A172 (cell line): Measurements from ENCODE around the gene SEC14L2. TPM values are rescaled to one million over a fixed set of nuclear protein-coding genes. Genes with fewer than 3 reads are reported as not detected.

ENCODE experiments used
- DNase-seq: peaks from one replicate; pipeline ENCODE4 v3.0.0-alpha.2; 2015; ENCODE audit warnings: low spot score
- total RNA-seq: library from RNA; depleted of rRNA; stranded (reverse); fragments of >200 nt; shearing (Covaris generic); gene quantifications from 2 replicates; pipeline ENCODE4 v1.2.3, GENCODE V29; 2014; rRNA removed

Gene SEC14L2
- 5.4 and 11.8 TPM in 2 replicates for total RNA-seq

DNA sequence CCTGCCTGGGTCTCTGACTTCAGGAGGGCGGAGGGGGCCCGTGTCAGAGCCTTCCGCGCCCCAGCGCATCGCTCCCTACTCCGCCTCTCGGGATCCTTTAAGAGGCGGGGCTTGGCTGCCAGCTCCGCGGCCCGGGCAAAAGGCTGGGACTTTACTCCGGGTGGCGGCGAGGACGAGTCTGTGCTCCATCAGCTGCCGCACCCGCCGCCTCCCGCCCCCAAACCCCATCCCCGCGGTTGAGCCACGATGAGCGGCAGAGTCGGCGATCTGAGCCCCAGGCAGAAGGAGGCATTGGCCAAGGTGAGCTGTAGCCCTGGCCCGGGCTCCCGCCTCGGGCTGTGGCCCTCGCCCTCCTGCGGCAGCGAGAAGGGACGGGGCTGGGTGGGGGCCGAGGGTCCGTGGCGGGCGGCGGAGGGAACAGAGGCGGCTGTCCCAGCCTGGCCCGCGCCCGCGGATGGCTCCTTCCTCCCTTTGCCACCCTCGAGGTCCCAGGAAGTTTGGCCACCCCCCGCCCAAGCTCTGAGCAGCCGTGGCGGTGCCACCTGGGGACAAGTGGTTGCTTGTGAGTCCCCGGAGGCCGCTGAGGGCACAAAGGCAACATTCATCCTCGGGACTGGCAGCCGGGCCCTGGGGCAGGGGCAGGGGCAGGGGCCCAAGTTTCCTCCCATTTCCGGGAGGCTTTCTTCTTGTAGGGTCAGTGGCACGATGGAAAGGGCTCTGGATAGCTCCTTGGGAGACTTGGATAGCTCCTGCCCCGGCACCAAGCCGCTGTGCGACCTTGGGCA is at the start of gene SEC14L2:
SEC14L2 (plus strand) TSS at position 148 of the 785 bp plus-strand sequence; CDS start at position 247, 99 bp downstream.
- DNase-seq: no peak

DNA sequence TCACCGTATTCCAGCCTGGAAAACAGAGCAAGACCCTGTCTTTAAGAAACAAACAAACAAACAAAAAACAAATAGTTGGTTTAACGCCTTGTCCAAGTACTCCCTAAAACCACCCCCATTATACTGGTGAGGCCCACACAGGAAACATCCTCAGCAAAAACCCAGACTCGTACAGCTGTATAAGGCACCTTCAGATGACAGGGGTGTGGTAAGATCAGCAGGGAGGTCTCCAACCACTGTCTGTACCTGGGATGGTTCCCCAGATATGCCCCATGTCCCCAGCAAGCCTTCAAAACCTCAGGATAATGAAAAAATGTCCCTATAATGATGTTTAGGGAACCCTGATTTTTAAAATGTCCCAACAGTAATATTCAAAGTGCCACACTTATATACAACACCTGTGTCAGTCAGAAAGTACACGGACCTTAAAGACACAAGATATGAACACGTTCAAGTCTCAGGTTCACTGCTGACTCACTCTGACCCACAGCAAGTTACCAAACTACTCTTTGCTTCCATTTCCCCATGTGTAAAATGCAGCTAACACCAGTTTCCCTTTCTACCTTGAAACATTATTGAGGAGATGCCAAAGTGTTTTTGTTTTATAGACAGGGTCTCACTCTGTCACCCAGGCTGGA is 49.4 kb upstream of the SEC14L2 start:
- DNase-seq: no peak

DNA sequence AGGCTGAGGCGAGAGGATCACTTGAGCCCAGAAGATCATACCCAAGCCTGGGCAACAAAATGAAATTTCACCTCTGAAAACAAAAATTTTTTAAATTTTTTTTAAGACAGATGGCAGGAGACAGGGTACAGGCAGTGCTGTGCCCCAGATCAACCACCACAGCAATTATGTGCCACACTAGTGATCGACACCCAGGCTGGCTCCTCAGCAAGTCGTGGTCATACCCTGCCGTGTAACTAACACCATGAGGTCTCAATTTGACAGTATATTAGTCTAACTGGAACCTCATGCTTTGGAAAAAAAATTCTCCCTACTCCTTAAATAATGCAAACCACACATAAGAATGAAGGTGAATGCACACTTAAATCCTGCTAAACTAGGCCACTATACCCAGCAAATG is 48.4 kb upstream of the SEC14L2 start:
- DNase-seq: no peak

DNA sequence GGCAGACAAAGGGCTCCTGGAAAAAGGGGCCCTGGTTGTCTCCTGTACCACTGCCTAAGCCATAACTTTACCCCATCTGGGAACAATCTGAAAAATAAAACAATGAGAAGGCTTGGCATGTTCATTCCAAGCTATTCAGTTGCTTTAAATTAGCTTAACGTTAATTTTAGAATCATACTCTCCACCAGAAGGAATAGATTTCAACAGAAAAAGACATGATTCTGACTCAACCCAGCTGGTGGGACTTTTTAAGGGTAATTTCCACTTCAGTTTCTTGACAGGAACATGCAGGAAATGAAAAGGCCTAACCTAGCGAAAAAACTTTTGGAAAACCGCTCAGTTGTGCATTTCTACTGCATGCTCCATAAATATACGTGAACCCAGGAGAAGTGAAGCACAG is 48.0 kb upstream of the SEC14L2 start:
- no peak for DNase-seq

DNA sequence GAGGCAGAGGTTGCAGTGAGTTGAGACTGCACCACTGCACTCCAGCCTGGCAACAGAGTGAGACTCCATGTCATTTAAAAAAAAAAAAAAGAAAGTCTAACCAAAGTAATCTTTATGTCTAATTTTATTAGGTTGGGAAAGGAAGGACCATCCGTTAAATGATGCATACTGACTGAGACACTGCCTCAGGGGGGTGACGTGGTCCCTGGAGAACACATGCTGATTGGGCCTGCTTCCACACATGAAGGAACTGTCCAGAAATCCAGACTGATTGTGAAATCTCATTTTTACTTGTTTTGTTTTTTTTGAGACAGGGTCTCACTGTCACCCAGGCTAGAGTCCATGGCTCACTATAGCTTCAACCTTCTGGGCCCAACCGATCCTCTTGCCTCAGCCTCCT is 45.6 kb upstream of the SEC14L2 start:
- no peak for DNase-seq

DNA sequence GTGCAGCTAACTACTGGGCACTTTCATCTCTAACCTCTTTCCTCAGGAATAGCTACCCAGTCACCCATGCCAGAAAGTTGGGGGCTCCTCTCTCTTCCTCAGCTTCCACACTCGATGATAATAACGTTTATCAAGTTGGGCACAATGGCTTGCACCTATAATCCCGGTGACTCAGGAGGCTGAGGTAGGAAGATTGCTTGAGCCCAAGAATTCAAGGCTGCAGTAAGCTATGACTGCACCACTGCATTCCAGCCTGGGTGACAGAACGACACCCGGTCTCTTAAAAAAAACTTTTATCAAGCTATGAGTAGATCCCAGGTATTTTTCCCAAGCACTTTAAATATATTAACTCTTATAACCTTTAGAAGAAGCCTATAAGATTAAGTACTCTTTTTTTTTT is 42.2 kb upstream of the SEC14L2 start:
- no peak for DNase-seq

DNA sequence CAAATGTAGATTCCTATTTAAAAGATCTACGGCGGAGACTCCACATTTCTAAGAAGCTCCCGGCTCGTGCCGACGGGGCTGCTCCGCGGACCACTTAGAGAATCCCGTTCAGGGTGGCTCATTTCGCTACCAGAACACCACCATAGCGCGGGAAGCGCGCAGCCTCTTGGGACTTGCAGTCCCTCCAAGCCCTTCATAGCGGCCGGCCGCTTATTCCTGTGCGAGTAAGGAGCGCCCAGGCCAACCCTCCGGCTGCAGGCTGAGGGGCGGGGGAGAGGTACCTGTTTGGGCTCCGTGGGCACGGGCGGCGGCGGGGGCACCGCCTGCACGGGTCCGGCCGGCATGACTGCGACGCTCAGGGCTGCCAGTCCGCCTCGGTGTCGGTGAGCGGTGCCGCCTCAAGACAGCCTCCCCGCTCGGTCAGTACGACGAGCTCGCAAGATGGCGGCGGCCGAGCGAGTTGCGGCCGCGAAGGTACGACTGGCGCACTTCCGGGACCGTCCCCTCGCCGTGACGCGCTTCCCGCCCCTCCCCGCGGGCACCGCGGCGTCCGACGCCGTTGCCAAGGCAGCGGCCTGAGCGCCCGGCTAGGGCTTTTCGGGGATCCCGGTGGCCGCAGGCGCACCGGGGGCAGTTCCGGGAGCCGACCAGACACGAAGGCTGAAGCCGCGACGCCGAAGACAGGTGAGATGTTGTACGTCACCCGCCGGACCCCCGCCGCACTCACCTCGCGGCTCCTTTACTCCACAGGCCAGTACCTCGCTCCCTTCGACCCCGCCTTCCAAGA is 40.2 kb upstream of the SEC14L2 start, which contains the start of the genes CCDC157 and SF3A1:
CCDC157 (plus strand) TSS at position 559 of the 787 bp plus-strand sequence. CDS start 8,994 bp downstream, outside the sequence.
SF3A1 (minus strand) TSS at position 446 of the 787 bp plus-strand sequence; CDS start at position 344, 102 bp downstream.
- DNase-seq: peak; percentile 72

DNA sequence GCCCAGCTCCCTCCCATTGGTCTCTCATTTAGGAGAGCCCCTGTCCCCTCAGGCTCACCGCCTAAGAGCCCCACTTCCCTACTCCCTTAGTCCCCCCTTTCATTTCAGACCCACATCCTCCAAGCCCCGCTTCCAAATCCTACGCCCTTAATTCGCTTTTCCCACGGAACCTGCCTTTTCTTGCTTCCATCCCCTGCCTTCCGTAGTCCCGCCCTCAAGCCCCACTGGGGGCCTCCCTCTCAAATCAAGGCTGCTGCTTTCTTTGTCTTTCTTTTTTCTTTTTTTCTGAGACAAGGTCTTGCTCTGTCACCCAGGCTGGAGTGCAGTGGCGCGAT is 39.6 kb upstream of the SEC14L2 start:
- peak; percentile 4 for DNase-seq

DNA sequence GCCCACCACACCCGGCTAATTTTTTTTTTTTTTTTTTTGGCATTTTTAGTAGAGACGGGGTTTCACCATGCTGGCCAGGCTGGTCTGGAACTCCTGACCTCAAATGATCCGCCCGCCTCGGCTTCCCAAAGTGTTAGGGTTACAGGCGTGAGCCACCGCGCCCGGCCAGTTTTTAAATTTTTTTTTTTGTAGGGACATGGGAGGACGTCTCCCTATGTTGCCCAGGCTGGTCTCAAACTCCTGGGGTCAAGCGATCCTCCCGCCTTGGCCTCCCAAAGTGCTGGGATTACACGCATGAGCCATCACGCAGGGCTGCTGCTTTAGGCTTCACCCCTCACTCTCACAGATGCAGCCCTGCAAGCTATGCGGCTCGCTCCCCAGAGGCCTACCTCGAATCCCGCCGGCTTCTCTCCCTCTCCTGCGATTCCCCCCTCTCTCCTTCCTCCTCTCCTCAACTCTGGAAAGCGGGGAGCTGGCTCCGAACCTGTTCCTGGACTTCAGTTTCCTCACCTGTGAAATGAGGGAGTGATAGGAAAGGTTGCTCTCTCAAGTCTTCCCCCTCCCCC is 39.1 kb upstream of the SEC14L2 start:
- no peak for DNase-seq

DNA sequence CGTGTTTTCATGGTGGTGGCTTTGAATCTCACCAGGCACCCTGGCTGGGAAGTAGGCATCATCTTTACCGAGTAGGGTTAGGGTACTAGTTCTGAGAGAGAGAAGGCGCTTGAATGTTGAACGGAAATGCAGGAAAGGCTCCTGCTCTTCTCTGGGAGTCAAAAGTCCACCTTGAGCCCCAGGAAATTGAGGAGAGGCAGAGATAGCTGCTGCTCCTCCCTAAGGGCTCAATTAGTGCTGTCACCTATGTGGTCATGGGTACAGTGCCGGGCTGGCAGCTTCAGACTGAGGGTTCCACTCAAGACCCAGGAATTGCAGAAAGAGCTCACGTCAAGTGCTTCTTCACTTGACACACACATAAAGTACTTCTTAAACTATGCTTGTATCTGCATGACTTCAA is 38.3 kb upstream of the SEC14L2 start:
- DNase-seq: no peak

DNA sequence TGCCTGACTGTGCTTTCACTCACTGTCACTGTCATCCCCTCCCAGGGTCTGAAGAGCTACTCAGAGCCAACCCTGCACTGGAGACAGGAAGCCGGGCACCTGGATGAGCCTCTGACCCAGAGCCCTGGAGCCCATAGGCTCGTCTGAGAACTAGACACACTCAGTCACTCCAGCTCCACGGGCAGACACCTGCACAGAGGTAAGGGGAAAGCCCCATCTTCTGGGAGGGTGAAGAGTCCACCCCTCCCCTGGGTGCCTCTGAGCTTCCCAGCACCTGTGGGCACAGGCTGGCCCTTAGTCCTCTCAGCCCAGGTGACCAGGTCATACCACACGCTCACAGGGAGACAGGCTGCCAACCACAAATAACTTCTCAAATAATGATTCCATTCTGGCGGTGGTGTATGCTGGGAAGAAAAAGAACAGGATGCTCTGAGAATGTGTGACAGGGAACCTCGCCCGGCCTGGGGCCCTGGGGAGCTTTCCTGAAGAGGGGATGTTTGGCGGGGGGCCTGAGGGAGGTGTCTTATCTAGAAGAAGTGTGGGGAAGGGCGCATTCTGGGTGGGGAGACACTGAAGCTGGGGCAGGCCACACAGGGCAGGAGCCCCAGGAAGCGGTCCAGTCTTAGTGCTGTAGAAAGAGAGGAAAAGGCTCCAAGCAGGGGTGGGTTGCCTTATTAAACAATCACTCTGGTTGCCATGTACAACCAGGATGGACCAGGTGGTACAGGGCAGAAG is 34.7 kb upstream of the SEC14L2 start:
- DNase-seq: no peak

DNA sequence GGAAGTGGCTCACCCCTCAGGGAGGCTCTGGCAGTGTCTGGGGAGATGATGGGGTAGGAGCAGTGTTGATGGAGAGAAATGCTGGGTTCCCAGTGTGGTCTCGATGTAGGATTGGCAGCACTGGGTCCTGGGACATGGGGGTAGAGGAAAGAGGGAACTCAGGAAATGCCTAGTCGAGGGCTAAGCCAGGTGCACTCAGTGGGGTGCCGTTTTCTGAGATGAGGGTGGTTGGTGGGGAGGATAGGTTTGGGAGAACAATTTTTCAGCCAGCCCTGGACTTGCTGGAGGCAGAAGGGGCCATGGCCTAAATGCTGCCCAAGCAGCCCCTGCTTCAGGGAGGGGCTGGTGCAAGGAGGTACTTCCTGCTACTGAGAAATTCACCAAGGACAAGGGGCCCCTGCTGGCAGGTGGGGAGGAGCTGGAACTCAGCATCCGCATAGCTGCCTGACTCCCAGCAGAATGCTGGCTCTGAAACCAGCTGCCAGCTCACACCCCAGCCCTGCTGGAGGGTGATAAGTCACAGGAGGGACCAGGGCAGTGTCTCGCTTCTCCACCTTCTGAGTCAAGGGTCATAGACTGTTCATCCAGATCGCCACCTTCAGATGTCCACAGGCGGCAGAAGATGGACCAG is 34.1 kb upstream of the SEC14L2 start:
- peak; percentile 22 for DNase-seq

DNA sequence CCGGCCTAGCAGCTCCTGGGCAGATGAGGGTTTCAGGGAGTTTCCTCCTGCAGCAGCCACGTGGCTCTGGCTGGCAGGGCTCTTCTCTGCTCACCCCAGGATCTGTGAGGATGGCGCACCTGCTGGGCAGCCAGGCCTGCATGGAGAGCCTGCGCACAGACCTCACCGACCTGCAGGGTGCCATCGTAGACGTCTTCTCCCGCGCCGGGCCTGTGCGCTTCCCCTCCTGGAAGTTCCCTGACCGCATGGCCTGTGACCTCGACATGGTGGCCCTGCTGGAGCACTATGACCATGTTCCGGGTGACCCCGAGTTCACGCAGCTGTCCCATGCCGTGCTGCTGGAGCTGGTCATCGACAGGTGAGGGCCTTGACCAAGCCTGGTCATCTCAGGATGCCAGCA is 30.9 kb upstream of the SEC14L2 start:
- no peak for DNase-seq

DNA sequence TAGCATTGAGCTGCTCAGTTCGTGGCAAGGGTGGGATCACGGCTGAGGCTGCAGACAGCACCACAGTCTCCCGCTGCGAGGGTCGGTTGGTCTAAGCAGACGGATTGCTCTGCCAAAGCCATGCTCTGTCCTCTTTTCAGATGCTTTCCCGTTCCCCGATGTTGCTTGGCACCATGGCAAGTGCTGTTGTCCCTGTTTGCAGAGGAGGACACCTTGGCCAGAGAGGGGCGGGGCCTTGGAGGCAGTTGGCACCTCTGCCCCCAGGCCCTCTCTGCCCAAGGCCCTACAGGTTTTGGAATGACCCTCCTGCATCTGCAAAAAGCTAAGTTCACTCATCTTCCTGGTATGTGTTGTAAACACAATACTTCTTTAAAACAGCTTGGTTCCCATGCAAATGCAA is 28.4 kb upstream of the SEC14L2 start:
- DNase-seq: no peak

DNA sequence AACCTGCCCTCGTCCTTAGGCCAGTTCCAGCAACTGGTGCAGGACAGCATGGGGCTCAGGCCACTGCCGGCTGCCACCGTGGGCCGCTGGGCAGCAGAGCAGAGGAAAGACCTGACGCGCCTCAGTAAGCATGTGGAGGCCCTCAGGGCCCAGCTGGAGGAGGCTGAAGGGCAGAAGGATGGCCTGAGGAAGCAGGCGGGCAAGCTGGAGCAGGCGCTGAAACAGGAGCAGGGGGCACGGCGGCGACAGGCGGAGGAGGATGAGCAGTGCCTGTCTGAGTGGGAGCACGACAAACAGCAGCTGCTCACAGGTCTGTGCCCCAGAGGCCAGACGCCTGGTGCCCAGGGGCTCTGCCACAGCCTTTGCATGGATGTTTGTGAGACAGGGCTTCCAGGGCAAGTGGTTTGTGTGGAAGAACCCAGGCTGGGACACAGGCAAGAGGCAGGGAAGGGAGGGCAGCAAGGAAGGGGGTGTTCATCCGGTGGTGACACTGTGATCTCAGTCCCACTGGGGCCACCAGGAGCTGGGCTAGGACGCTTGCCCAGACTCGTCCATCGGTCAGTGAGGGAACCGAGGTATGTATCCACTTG is 26.1 kb upstream of the SEC14L2 start:
- DNase-seq: no peak

DNA sequence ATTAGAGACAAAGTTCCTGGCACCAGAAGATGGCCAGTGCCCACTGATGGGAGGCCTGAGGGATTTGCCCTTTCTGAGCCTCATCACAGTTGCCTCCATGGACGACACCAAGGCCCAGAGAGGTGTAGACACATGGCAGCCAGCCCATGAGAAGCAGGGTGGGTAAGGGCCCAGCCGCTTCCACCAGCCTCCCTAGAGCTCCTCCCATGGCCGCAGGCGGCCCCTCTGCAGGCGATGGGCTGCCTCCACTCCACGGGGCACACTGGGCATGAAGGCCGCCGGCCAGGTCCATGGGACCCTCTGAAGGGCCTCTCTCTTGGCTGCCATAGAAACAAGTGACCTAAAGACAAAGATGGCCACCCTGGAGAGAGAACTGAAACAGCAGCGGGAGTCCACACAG is 25.5 kb upstream of the SEC14L2 start:
- DNase-seq: no peak

DNA sequence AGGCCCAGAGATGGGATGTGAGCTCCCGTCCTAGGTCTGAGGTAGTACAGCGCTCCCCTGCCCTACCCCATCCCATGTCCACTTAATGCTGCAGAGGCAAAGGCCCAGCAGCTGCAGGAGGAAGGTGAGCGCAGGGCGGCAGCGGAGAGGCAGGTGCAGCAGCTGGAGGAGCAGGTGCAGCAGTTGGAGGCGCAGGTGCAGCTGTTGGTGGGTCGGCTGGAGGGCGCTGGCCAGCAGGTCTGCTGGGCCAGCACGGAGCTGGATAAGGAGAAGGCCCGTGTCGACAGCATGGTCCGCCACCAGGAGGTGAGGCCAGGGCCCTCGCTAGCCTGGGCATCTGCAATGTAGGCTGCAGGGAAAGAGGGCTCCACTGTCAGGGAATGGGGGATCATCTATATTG is 24.8 kb upstream of the SEC14L2 start:
- DNase-seq: no peak

DNA sequence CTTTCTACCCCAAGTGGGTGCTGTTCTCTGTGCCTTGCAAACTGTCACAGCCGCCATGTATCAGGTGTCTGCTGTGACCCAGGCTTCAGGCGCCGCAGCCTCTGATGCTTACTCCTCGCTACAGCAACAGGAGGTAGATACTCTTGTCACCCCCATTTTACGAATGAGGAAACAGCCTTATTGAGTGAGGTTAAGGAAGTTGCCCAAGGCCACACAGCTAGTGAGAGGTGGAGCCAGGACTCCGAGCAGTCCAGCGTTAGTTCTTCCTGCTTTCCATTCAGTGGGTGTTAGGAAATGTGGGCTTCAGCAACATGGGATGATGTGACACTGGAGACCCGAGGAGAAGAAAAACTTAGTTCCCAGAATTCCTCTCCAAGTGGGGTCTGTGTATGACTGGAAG is 23.9 kb upstream of the SEC14L2 start:
- DNase-seq: no peak

DNA sequence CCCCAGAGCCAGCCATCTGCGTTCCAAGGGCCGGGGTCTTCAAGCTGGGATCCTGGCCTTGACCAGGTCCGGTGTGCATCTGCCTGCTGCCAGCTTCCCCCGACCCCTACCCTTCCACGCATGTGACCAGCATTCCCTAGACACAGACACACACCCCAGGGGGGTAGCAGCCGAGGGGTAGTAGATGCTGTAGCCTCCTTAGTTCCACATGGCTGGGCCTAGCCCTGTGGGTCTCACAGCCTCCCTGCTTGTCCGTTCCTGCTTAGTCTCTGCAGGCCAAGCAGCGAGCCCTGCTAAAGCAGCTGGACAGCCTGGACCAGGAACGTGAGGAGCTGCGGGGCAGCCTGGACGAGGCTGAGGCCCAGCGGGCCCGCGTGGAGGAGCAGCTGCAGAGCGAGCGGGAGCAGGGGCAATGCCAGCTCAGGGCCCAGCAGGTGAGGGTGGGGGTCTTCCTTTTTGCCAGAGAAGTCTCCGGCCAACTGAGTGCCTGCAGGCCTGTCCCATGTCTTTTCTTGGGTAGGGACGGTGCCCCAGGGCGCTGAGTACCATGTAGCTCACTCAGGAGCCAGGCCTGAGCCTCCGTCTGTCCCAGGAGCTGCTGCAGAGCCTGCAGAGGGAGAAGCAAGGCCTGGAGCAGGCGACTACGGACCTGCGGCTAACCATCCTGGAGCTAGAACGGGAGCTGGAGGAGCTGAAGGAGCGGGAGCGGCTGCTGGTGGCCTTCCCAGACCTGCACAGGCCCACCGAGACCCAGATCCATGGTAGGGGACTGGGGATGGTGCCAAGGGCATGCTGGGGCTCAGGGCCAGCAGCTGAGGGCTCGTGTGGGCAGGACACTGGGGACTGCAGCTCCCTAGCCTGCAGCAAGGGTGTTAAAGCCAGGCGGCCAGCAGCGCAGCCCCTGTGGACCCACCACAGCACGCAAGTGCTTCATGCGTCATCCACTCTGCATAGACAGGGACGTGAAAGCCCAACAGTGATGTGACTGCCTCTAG is 23.2 kb upstream of the SEC14L2 start:
- no peak for DNase-seq
